ENCODE results near the gene SCRN2. TPM values are rescaled to one million over a fixed set of nuclear protein-coding genes. Genes with fewer than 3 reads are reported as not detected.

SCRN2 gene
- total and polyA plus RNA-seq, 2 of the 13 experiments (the other 11 are each of a cell fraction or from before 2014, with no cell fraction given), result 21.7 to 29.5 TPM

DNA sequence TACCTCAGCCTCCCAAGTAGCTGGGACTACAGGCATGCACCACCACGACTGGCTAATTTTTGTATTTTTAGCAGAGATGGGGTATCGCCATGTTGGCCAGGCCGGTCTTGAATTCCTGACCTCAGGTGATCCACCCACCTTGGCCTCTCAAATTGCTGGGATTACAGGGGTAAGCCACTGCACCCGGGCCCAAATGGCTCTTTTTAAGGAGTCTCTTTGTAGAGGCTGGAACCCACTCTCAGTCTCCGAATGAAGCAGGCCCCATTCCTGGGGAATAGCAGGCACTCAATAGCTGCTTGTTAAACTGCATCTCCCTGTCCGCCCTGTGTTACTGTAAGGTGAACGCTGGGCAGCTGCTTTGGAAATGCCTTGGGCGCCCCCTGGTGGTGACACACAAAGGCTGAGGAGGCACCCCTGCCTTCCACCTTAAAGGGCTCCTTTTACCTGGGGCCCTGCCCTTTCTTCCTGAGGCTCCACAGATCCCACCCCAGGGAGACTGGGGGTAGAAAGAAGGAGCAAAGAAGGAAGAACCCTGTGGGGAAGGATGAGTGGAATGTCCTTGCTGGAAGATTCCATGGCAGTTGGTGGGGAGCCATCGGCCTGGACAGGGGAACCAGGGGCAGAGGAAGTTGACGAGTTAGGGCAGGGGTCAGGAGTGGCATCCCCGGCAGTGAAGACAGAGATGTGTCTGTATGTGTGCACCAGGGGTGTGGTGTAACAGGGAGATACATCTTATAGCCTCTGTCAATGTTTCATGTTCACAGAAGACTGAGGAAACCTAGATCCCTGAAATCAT, 48.9 kb upstream of the SCRN2 start (continued):
- no peak for TF ChIP-seq SMARCE1 (IDR thresholded peaks at IDR 0.05; ENCODE audit: borderline replicate concordance)
- TF ChIP-seq ZNF12 (CRISPR knock-in tag; IDR thresholded peaks at IDR 0.05), result no peak
- TF ChIP-seq LRRFIP1 (CRISPR knock-in tag; conservative IDR thresholded peaks at IDR 0.05), result no peak
- TF ChIP-seq, protein P1, sequence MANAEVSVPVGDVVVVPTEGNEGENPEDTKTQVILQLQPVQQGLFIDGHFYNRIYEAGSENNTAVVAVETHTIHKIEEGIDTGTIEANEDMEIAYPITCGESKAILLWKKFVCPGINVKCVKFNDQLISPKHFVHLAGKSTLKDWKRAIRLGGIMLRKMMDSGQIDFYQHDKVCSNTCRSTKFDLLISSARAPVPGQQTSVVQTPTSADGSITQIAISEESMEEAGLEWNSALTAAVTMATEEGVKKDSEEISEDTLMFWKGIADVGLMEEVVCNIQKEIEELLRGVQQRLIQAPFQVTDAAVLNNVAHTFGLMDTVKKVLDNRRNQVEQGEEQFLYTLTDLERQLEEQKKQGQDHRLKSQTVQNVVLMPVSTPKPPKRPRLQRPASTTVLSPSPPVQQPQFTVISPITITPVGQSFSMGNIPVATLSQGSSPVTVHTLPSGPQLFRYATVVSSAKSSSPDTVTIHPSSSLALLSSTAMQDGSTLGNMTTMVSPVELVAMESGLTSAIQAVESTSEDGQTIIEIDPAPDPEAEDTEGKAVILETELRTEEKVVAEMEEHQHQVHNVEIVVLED (CRISPR knock-in tag; IDR thresholded peaks at IDR 0.05; ENCODE audit: borderline replicate concordance), result peak; percentile 44; the same call in 1 of the 2 replicates
- TF ChIP-seq ZNF230 (CRISPR knock-in tag; IDR thresholded peaks at IDR 0.05), result no peak
- no peak for TF ChIP-seq GTF3A (CRISPR knock-in tag; conservative IDR thresholded peaks at IDR 0.05)
- TF ChIP-seq FOXP1 (IDR thresholded peaks at IDR 0.05), result no peak
- TF ChIP-seq FOXP1 (CRISPR knock-in tag; IDR thresholded peaks at IDR 0.05), result no peak
- no peak for TF ChIP-seq NAIF1 (CRISPR knock-in tag; IDR thresholded peaks at IDR 0.05; ENCODE audit: borderline replicate concordance)
- no peak for TF ChIP-seq PRMT3 (CRISPR knock-in tag; IDR thresholded peaks at IDR 0.05; ENCODE audit: borderline replicate concordance, low read depth)
- TF ChIP-seq, protein P2, sequence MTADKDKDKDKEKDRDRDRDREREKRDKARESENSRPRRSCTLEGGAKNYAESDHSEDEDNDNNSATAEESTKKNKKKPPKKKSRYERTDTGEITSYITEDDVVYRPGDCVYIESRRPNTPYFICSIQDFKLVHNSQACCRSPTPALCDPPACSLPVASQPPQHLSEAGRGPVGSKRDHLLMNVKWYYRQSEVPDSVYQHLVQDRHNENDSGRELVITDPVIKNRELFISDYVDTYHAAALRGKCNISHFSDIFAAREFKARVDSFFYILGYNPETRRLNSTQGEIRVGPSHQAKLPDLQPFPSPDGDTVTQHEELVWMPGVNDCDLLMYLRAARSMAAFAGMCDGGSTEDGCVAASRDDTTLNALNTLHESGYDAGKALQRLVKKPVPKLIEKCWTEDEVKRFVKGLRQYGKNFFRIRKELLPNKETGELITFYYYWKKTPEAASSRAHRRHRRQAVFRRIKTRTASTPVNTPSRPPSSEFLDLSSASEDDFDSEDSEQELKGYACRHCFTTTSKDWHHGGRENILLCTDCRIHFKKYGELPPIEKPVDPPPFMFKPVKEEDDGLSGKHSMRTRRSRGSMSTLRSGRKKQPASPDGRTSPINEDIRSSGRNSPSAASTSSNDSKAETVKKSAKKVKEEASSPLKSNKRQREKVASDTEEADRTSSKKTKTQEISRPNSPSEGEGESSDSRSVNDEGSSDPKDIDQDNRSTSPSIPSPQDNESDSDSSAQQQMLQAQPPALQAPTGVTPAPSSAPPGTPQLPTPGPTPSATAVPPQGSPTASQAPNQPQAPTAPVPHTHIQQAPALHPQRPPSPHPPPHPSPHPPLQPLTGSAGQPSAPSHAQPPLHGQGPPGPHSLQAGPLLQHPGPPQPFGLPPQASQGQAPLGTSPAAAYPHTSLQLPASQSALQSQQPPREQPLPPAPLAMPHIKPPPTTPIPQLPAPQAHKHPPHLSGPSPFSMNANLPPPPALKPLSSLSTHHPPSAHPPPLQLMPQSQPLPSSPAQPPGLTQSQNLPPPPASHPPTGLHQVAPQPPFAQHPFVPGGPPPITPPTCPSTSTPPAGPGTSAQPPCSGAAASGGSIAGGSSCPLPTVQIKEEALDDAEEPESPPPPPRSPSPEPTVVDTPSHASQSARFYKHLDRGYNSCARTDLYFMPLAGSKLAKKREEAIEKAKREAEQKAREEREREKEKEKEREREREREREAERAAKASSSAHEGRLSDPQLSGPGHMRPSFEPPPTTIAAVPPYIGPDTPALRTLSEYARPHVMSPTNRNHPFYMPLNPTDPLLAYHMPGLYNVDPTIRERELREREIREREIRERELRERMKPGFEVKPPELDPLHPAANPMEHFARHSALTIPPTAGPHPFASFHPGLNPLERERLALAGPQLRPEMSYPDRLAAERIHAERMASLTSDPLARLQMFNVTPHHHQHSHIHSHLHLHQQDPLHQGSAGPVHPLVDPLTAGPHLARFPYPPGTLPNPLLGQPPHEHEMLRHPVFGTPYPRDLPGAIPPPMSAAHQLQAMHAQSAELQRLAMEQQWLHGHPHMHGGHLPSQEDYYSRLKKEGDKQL (CRISPR knock-in tag; IDR thresholded peaks at IDR 0.05; ENCODE audit: low read depth), result no peak
- no peak for TF ChIP-seq ZKSCAN5 (CRISPR knock-in tag; IDR thresholded peaks at IDR 0.05)
- no peak for TF ChIP-seq AFF4 (CRISPR knock-in tag; IDR thresholded peaks at IDR 0.05)
- TF ChIP-seq SP5 (CRISPR knock-in tag; IDR thresholded peaks at IDR 0.05; ENCODE audit: borderline replicate concordance, low read depth), result no peak
- TF ChIP-seq FOXJ3 (CRISPR knock-in tag; IDR thresholded peaks at IDR 0.05; ENCODE audit: borderline replicate concordance), result no peak
- no peak for TF ChIP-seq REL (CRISPR knock-in tag; conservative IDR thresholded peaks at IDR 0.05)

Data from HepG2 (cell line).